ENCODE measurements around the gene UVRAG. TPM values are rescaled to one million over a fixed set of nuclear protein-coding genes. Genes with fewer than 3 reads are reported as not detected.

Gene UVRAG
- total RNA-seq, 1 experiment from 2014 or later = 29.5 TPM

- Histone ChIP-seq H3K4me1 (ENCODE audit: control insufficient read depth, insufficient read depth, low read length) (no peaks in the 10 kb centered on the region), H3K9me3 (ENCODE audit: control insufficient read depth, insufficient read depth, low read depth, low read length) (no peaks in the 10 kb centered on the region), H3K27me3 (ENCODE audit: control insufficient read depth, insufficient read depth, low read length) (no peaks in the 10 kb centered on the region), H3K36me3 (ENCODE audit: control insufficient read depth, insufficient read depth, low read length) (no peaks in the 10 kb centered on the region), H3K4me3 (ENCODE audit: low read depth in 2 of 2, low read length in 2 of 2) (no peak overlapping the region), H3K27ac (ENCODE audit: low read length) (no peak overlapping the region)
- TF ChIP-seq REST (IDR thresholded peaks at IDR 0.05; ENCODE audit: insufficient read depth in 1 of 2, low read depth in 2 of 2, low read length in 1 of 2) = no peak
- no peak for TF ChIP-seq TCF7L2 (IDR thresholded peaks at IDR 0.05; ENCODE audit: low read depth, low read length)
- no peak for TF ChIP-seq SIN3A (IDR thresholded peaks at IDR 0.05; ENCODE audit: borderline replicate concordance, insufficient read depth, low read depth, low read length)
- no peak for TF ChIP-seq POLR2AphosphoS5 (IDR thresholded peaks at IDR 0.05; ENCODE audit: low read depth, low read length)
- TF ChIP-seq, protein P1, sequence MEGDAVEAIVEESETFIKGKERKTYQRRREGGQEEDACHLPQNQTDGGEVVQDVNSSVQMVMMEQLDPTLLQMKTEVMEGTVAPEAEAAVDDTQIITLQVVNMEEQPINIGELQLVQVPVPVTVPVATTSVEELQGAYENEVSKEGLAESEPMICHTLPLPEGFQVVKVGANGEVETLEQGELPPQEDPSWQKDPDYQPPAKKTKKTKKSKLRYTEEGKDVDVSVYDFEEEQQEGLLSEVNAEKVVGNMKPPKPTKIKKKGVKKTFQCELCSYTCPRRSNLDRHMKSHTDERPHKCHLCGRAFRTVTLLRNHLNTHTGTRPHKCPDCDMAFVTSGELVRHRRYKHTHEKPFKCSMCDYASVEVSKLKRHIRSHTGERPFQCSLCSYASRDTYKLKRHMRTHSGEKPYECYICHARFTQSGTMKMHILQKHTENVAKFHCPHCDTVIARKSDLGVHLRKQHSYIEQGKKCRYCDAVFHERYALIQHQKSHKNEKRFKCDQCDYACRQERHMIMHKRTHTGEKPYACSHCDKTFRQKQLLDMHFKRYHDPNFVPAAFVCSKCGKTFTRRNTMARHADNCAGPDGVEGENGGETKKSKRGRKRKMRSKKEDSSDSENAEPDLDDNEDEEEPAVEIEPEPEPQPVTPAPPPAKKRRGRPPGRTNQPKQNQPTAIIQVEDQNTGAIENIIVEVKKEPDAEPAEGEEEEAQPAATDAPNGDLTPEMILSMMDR (IDR thresholded peaks at IDR 0.05) = no peak
- ATAC-seq = no peak
- CTCF ChIA-PET = interaction anchor here (0.6 kb wide), 1 partner anchor 74 kb away, joined by 4 read pairs; no protein-coding TSS in a partner anchor
- in situ Hi-C loops (cut with HindIII; ENCODE audit: low pct_unique_long_range_greater_than_20kb, low sequenced_read_pairs) = no loop called here
- POLR2A ChIA-PET = no interaction called here
- BruUV-seq (replicated peaks) = no TSS peak
- no peak for DNase-seq (ENCODE audit: low read depth, low spot score)
- intact Hi-C loops (cut with micrococcal nuclease; ENCODE audit: unreplicated experiment) = no loop called here
Observed at GRCh38 chr11:76190376-76190775, 375.4 kb downstream of the UVRAG start.

Other genes starting within 250 kb of the UVRAG start
- gene MAP6, start 146.2 kb upstream of the UVRAG start, total RNA-seq (2021; ENCODE audit: unreplicated experiment) = 0.21 TPM
- gene MOGAT2, start 97.4 kb upstream of the UVRAG start, total RNA-seq (2021; ENCODE audit: unreplicated experiment) = 0.08 TPM
- 19.2 TPM for gene DGAT2, start 46.4 kb upstream of the UVRAG start, total RNA-seq (2021; ENCODE audit: unreplicated experiment)

Measured in Panc1 (cell line).